ENCODE results near the gene IL12RB1. TPM values are rescaled to one million over a fixed set of nuclear protein-coding genes. Genes with fewer than 3 reads are reported as not detected.

The IL12RB1 gene
- total and polyA plus RNA-seq, 2 of the 8 experiments (the other 6 are each of a cell fraction or from before 2014, with no cell fraction given) = 0.03 TPM; not detected in 1

DNA sequence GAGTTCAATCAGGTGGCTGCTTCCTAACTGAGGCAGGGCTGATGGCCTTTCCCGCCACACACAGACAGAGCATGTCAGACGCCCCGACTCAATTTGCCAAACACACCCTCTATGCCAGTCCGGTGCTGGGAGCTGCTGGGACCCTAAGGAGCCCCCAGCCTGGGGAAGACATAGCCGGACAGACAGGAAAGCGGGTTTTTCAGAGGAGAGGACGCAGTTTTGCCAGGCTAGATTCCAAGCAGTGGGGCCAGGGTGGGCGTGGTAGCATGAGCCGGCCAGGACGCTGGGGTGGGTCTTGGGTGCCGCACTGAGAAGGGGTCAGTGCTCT is 30.6 kb upstream of the IL12RB1 start:
- H3K9me3 ChIP-seq (ENCODE audit: insufficient read depth in 2 of 2, low read depth in 1 of 2, low read length in 1 of 2) = no peaks in the 10 kb centered on the region
- DNase-seq (ENCODE audit: low read depth in 1 of 2, low spot score in 2 of 2) (no peak), FAIRE-seq (no peak)
- H3K56ac ChIP-seq (replicated peaks; ENCODE audit: insufficient read length, low read depth, low read length) = no peak overlapping the region
- peaks cover 7% of the 10 kb centered on the region for H3K23me2 ChIP-seq (ENCODE audit: low read depth, low read length)
- peak overlapping the region; percentile 99; the same call in 1 of the 2 replicates for H2AFZ ChIP-seq (ENCODE audit: low read length)
- H4K20me1 ChIP-seq (replicated peaks in 1 of 2; ENCODE audit: control insufficient read depth in 1 of 2, insufficient read depth in 2 of 2, low read length in 2 of 2) = peaks cover 0 to 6% of the 10 kb centered on the region in 2 experiments
- H2BK12ac ChIP-seq (ENCODE audit: low read depth, low read length) = no peak overlapping the region
- peak overlapping the region in 2 of 4 experiments; percentile 50 to 55; a peak in 3 of 7 replicates for H3K9ac ChIP-seq (replicated peaks in 1 of 4; ENCODE audit: extremely low read depth in 1 of 4, low read depth in 3 of 4, low read length in 3 of 4)
- peak overlapping the region; percentile 68 for H3K18ac ChIP-seq (ENCODE audit: extremely low read depth, low read length)
- ChIA-PET POLR2A (ENCODE audit: partially characterized antibody) (interaction anchor here (0.6 to 2.1 kb wide), 11 partner anchors 9 to 258 kb away, joined by 3 to 19 read pairs (median 3); partner anchors contain the start of genes JUND and RPL18A), CTCF (ENCODE audit: partially characterized antibody) (interaction anchor here (0.7 to 1.3 kb wide), 4 partner anchors 14 to 75 kb away, joined by 3 to 4 read pairs (median 4); no protein-coding TSS in a partner anchor)
- no peak overlapping the region for H2BK20ac ChIP-seq (ENCODE audit: low read length)
- peaks cover 7% of the 10 kb centered on the region; the same call in 1 of the 2 replicates for H3K79me1 ChIP-seq (ENCODE audit: low read depth, low read length)
- H2BK15ac ChIP-seq (ENCODE audit: low read length) = no peak overlapping the region
- H4K91ac ChIP-seq (replicated peaks; ENCODE audit: insufficient read length, low read length) = no peak overlapping the region
- 55% methylated on average over 11 of the region's 11 CpGs; no CpG with 5 or more reads in 1 of the 2 experiments for WGBS, 2 experiments (ENCODE audit: extremely low coverage in 1 of 2, insufficient coverage in 1 of 2, insufficient read length in 1 of 2, insufficient replicate concordance in 2 of 2, low coverage in 1 of 2, low lambda C conversion rate in 2 of 2, missing lambda C conversion rate in 1 of 2)
- no peak for TF ChIP-seq GTF2F1 (IDR thresholded peaks at IDR 0.05; ENCODE audit: borderline replicate concordance, low read depth, low read length)
- no peak for TF ChIP-seq FOSL1 (IDR thresholded peaks at IDR 0.05; ENCODE audit: insufficient read depth, low read depth, low read length)
- no peak for TF ChIP-seq SRF (IDR thresholded peaks at IDR 0.05; ENCODE audit: low read depth, low read length)
- no peak overlapping the region for H3K14ac ChIP-seq (ENCODE audit: insufficient read length)
- no peaks in the 10 kb centered on the region for H3K36me3 ChIP-seq (ENCODE audit: control insufficient read depth in 2 of 4, insufficient read depth in 4 of 4, low read length in 3 of 4)
- H4K5ac ChIP-seq (ENCODE audit: insufficient read length, low read depth, low read length) = no peak overlapping the region
- peak overlapping the region; percentile 50 for H3K27ac ChIP-seq (ENCODE audit: low read depth, low read length)
- no peak overlapping the region for H3K23ac ChIP-seq (ENCODE audit: insufficient read length)
- no peak overlapping the region for H2BK120ac ChIP-seq (replicated peaks; ENCODE audit: low read depth, low read length)
- H4K8ac ChIP-seq (ENCODE audit: extremely low read depth, insufficient read depth, low read length) = peak overlapping the region; percentile 93
- H2AK5ac ChIP-seq (ENCODE audit: low read depth, low read length) = no peak overlapping the region
- peak overlapping the region in 3 of 4 experiments; percentile 17 to 52 (median 34); a peak in 4 of 8 replicates for H3K4me3 ChIP-seq (ENCODE audit: extremely low read depth in 1 of 4, insufficient read depth in 2 of 4, low read depth in 3 of 4, low read length in 4 of 4)
- H3K79me2 ChIP-seq (ENCODE audit: control insufficient read depth in 1 of 2, insufficient read depth in 2 of 2, low read length in 2 of 2) = peaks cover 0 to 5% of the 10 kb centered on the region in 2 experiments; a peak in 1 of 4 replicates
- no peak overlapping the region for H3K4ac ChIP-seq (replicated peaks; ENCODE audit: insufficient read length, low read depth, low read length)
- peaks cover 3 to 21% (median 8%) of the 10 kb centered on the region in 4 experiments for H3K4me1 ChIP-seq (replicated peaks in 1 of 4; ENCODE audit: control insufficient read depth in 3 of 4, insufficient read depth in 4 of 4, low read length in 3 of 4)
- peaks cover 0 to 3% (median 1%) of the 10 kb centered on the region in 4 experiments; a peak in 1 of 7 replicates for H3K27me3 ChIP-seq (replicated peaks in 1 of 4; ENCODE audit: control insufficient read depth in 3 of 4, extremely low read depth in 1 of 4, insufficient read depth in 3 of 4, low read length in 3 of 4)
- peak overlapping the region; percentile 79; the same call in 1 of the 2 replicates for H2BK5ac ChIP-seq (ENCODE audit: low read depth, low read length)
- H3K4me2 ChIP-seq (ENCODE audit: insufficient read depth in 1 of 2, low read depth in 2 of 2, low read length in 2 of 2) = peak overlapping the region; percentile 71 to 86
